ENCODE data around the gene STK11.

DNA sequence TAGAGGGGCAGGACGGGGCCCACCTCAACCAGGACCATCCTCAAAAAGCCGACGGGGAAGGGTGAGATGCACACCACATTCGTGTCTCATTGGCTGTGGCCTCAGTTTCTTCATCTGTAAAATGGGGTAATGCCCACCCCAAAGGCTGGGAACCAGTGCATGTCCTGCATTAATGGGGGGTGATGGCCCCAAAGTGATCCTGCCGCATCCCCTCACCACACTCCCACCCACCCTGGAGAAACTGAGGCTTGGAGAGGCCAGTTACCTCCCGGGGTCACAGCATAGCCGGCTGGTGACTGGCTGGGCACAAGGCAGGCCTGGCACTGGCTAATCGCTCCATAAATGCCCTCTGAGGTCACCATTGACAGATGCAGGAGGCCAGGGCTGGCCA lies 42.2 kb downstream of the STK11 start:
- TF ChIP-seq EP300 (IDR thresholded peaks at IDR 0.05; ENCODE audit: borderline replicate concordance) (no peak), TEAD4 (IDR thresholded peaks at IDR 0.05) (no peak), RAD21 (IDR thresholded peaks at IDR 0.05; ENCODE audit: low read depth) (no peak), REST (IDR thresholded peaks at IDR 0.05; ENCODE audit: low read depth) (no peak), ZBTB7A (IDR thresholded peaks at IDR 0.05; ENCODE audit: low read depth) (no peak), MAX (IDR thresholded peaks at IDR 0.05) (no peak), TCF12 (IDR thresholded peaks at IDR 0.05; ENCODE audit: low read depth) (no peak), EGR1 (IDR thresholded peaks at IDR 0.05) (no peak), FOXM1 (IDR thresholded peaks at IDR 0.05; ENCODE audit: borderline replicate concordance, low read depth) (no peak), CEBPB (IDR thresholded peaks at IDR 0.05) (no peak), NFIC (IDR thresholded peaks at IDR 0.05) (no peak)

Data from Ishikawa (cell line).